Left forelimb (tissue), 1 donor: ENCODE measurements around the gene TELO2.

Source experiments
- DNase-seq: peaks from one replicate; pipeline ENCODE4 v3.0.0-alpha.2; 2018; ENCODE audit warnings: low spot score

Gene TELO2

GRCh38 chr16:1536601-1537000 lies 43.4 kb downstream of the TELO2 start:
- no peak for DNase-seq

DNA sequence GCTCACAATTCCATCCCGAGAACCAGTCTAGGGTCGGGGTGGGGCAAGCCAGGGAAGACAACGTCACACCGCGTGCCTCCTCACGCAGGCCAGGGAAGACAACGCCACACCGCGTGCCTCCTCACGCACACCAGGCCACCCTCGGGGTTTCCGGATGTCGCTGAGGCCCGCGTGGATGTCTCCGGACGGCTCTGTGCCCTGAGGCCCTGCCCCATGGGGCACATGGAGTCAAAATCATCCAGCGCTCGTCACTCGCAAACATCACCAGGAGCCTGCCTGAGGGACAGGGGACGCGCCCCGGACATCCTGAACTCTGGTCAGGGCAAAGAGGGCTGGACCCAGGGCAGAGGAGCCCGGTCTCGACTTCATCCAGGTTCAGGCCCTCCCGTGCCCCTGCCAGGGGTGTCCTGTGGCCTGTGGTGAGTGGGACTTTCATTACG lies 44.0 kb downstream of the TELO2 start:
- no peak for DNase-seq

DNA sequence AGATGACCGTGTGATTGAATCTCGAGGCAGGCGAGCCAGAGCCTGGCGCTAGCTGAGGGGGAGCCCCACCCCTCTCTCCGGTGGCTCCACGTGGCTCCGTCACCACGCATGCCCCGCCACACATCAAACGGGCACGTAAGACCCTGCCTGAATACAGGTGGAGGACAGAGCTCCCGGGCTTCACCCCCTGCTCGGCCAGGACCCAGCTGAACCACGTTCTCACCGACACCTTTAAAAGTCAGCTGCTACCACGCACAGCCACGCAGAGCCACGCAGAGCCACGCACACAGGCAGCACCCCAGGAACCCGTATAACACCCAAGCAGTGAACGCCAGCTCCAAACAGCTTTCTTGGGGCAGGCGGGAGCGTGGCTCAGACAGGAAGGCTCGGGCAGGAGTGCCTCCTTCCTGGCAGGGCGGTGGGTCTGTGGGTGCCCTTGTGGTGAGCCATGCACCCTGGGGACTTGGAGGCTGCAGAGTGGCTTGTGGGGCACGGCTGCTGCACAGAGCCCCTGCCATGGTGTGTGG lies 44.7 kb downstream of the TELO2 start:
- DNase-seq: no peak

GRCh38 chr16:1538804-1539520 lies 45.8 kb downstream of the TELO2 start:
- no peak for DNase-seq

GRCh38 chr16:1539720-1540555 lies 46.8 kb downstream of the TELO2 start:
- DNase-seq: no peak

GRCh38 chr16:1540556-1540855 lies 47.3 kb downstream of the TELO2 start:
- DNase-seq: no peak

DNA sequence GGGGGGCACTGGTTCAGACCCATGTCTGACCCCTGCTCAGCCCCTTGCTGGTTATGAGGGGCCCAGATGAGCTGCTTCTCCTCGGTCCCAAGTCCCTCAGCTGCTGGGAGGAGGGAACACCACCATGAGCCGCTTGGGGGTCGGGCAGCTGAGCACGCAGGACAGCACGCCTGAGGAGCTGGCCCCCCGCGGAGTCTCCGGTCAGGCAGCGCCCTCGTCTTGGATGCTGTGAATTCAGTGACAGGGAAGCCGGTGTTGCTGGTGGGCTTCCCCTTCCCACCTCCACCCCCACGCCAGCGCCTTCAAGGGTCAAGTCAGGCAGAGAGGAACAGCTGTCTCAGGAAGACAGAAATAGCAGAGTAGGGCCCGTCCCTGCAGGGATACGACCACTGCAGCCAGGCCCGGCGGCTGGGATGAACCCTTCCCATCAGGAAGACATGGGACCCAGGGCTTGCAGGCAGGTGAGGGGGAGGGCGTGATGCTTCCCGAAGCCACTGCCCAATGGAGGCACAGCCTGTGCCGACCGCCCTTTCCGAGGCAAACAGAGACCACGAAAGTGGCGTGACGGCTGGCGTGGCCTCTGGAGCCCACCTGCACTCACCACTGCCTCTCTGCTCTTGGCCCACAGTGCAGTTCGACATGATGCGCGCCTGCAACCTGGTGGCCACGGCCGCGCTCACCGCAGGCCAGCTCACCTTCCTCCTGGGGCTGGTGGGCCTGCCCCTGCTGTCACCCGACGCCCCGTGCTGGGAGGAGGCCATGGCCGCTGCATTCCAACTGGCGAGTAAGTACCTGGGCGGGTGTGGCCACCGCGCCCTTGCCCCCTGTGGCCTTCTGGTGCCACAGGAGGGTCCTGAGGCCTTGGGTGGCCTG lies 48.4 kb downstream of the TELO2 start:
- no peak for DNase-seq

DNA sequence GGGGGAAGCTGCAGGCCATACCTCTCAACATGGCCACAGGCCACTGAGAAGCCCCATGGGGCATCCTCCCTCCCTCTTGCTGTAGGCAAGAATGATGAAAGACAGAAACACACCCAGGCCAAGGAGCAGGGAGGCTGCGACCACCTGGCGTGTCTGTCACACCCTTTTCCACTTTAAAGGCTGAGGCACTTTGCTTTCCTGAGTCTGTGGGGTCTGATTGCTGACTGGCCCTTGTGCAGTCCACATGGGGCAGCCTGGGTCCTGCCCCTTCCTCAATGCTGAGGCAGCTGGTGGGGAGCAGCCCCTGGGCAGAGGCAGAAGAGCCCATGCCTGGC lies 49.0 kb downstream of the TELO2 start:
- DNase-seq: no peak

DNA sequence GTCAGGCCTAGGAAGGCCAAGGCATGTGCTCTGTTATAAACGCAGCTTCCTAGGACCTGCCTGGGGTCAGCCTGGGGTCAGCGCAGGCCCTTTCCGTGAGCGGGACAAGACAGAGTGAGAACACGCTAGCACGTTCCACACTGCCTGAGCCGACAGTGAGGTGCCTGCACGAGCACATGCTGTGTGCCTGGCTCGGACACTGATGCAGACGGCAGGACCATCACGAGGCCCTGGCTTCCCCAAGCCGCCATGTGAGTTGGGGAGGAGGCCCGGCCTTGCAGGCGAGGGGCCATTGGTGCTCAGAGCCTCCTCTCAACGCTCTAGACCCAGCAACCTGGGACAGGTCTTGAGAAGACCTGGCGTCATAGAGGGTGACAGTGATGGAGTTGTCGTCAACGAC lies 49.4 kb downstream of the TELO2 start:
- DNase-seq: no peak

GRCh38 chr16:1543085-1543896 lies 50.1 kb downstream of the TELO2 start:
- no peak for DNase-seq

GRCh38 chr16:1545044-1546040 lies 52.2 kb downstream of the TELO2 start:
- no peak for DNase-seq

- no peak for DNase-seq
These were observed 53.3 kb downstream of the TELO2 start for GRCh38 chr16:1546430-1546829.

- no peak for DNase-seq
These were observed 55.1 kb downstream of the TELO2 start for GRCh38 chr16:1548233-1548632.

DNA sequence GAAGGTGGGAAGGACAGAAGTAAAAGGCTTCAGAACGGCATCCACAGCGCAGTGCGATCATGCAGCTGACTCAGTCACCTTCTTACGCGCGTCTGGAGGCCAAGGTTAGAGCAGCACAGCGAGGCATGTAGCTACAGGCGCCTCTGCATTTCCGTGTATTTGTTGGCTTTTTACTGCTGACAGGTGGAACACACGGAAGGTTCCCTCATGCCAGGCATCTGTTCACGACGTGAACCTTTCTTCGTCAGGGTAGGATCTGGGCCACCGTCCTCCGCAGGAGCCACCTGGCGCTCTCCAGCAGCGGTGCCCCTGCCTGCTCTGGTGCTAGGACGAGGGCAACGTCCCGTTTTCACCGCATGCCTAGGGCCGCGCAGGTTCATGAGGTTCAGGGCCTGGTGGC lies 55.6 kb downstream of the TELO2 start:
- DNase-seq: no peak

GRCh38 chr16:1550069-1550468 lies 56.9 kb downstream of the TELO2 start:
- no peak for DNase-seq

- DNase-seq: no peak
These were observed 57.5 kb downstream of the TELO2 start for GRCh38 chr16:1550696-1551095.

- DNase-seq: no peak
These were observed 58.0 kb downstream of the TELO2 start for GRCh38 chr16:1551166-1551565.

- DNase-seq: no peak
These were observed 59.0 kb downstream of the TELO2 start for GRCh38 chr16:1552129-1552528.

GRCh38 chr16:1553946-1554825 lies 61.0 kb downstream of the TELO2 start:
- no peak for DNase-seq
